Stimulated activated CD4-positive, alpha-beta T cell treated with anti-CD3 and anti-CD28 coated beads, Interleukin-2, amount 100 ng/mL, for 48 hours (primary cell): Measurements from ENCODE around the gene CAP2.
A peak's percentile ranks its signal among the peaks of the same experiment; 100 is the strongest.

Source experiments
- DNase-seq, 2 donors: peaks; one replicate each; pipeline ENCODE4 v3.0.0-alpha.2; 2020

The CAP2 gene

GRCh38 chr6:17588011-17588410 is 194.6 kb downstream of the CAP2 start:
- DNase-seq, result no peak

- no peak for DNase-seq
These were observed 196.2 kb downstream of the CAP2 start for GRCh38 chr6:17589406-17590096.

DNA sequence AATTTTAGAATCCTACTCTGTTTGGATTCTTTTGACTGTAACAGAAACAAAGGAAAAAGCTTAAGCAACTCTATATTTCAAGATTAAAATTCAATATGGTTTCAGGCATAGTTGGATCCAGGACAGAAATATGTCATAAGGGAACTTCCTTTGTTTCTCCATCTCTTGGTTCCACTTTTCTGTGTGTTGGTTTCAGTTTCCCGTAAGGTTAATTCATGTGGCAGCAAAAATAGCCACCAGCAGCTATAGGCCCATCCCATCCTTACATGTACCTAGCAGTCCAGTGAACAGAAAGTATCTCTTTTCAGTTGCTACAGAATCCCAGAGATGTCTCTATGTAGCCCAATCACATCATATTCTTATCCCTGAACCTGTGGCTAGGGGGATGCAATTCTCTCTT is 197.9 kb downstream of the CAP2 start:
- no peak for DNase-seq

- no peak for DNase-seq
These were observed 199.9 kb downstream of the CAP2 start for GRCh38 chr6:17593246-17593645.

GRCh38 chr6:17596085-17596484 is 202.7 kb downstream of the CAP2 start:
- no peak for DNase-seq

DNA sequence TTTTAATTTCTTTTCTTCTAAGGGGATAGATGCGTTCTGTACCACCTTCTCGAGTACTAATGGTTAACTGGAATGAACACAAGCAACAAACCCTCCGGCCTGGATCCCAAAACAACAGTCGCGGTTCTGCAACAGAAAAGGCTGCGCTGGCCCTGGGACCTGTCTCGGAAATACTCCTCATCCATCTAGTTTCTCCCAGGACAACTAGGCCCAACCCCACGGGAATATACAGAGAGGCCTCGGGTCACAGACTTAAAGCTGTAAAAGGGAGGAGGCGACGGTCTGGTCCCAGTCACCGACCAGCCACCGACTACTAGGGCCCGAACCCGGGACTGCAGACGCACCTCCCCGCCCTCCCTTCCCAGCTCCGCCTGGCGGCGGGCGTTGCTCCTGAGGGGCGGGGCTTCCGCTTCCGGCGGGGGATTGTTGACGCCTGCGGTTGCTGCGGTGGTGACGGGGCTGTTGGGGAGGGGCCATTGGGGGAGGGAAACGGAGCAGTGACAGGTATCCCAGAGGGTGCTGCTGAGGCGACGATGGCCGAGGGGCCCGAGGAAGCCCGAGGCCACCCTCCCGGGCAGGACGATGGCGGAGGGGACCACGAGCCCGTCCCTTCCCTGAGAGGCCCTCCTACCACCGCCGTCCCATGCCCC is 206.6 kb downstream of the CAP2 start, which contains the start of gene FAM8A1:
Gene FAM8A1 (plus strand): TSS at position 426 of the 650 bp plus-strand sequence. CDS start 108 bp downstream, at position 534.
- DNase-seq, result peak; percentile 94 to 95

DNA sequence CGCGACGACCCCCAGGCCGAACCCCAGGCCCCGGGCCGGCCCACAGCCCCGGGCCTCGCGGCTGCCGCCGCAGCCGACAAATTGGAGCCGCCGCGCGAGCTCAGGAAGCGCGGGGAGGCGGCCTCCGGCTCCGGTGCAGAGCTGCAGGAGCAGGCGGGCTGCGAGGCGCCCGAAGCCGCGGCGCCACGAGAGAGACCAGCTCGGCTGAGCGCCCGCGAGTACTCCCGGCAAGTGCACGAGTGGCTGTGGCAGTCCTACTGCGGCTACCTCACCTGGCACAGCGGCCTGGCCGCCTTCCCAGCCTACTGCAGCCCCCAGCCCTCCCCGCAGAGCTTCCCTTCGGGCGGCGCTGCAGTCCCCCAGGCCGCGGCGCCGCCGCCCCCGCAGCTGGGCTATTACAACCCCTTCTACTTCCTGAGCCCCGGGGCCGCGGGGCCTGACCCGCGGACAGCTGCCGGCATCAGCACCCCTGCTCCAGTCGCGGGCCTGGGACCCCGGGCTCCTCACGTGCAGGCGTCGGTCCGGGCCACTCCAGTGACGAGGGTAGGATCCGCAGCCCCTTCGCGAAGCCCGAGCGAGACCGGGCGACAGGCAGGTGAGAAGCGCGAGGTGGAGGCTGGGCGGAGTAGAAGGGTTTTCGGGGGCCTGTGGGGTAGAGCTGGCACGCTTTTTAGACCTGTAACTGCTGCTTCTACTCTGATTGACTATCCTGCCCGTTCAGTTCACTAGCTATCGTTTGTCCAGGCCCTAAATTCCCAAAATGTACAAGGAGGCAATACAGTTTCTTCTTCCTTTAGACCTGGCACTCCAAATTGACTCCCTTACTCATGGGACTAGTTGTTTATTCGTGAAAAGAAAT is 207.4 kb downstream of the CAP2 start:
- peak; percentile 27 to 30 for DNase-seq

- DNase-seq, result no peak
These were observed 207.9 kb downstream of the CAP2 start for GRCh38 chr6:17601386-17601703.

DNA sequence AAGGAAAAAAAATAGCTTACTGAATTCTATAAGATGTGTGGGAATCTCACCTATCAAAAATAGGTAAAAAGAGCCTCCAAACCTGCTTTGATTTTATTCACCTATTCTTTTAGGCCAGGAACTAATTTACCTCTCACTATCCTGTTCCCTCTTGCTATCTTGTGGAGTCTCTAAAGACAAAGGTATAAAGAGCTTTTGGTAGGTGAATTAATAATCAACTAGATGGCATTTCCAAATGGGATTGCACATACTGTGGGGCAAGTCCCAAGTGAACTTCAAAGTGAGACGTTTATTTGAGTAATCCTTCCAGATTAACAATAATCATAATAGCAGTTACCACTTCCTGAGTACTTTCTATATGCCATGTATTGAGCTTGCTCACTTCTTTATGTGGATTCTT is 209.5 kb downstream of the CAP2 start:
- DNase-seq, result no peak

- DNase-seq, result no peak
These were observed 213.2 kb downstream of the CAP2 start for GRCh38 chr6:17606606-17607005.
